GM18505 (cell line): ENCODE data around the gene PRDM16.

Experiments
- ATAC-seq: cut with Tn5 transposase; IDR thresholded peaks from one replicate; pipeline ENCODE4 v1.9.1; 2021; ENCODE audit not compliant: unreplicated experiment
- POLR2A ChIP-seq: IDR thresholded peaks from 4 replicates; pipeline ENCODE4 v1.6.1; 2011; ENCODE audit warnings: borderline replicate concordance; ENCODE audit not compliant: insufficient read depth, insufficient read length; ENCODE audit errors: extremely low read depth

Gene PRDM16

GRCh38 chr1:3478187-3478586 is 409.2 kb downstream of the PRDM16 start:
- no peak for ATAC-seq
- no peak for TF ChIP-seq POLR2A

GRCh38 chr1:3479511-3480368 is 410.7 kb downstream of the PRDM16 start:
- no peak for TF ChIP-seq POLR2A
- no peak for ATAC-seq

GRCh38 chr1:3480369-3480719 is 411.3 kb downstream of the PRDM16 start:
- no peak for TF ChIP-seq POLR2A
- ATAC-seq: no peak

GRCh38 chr1:3481046-3481445 is 412.0 kb downstream of the PRDM16 start:
- no peak for TF ChIP-seq POLR2A
- no peak for ATAC-seq

- no peak for ATAC-seq
- TF ChIP-seq POLR2A: no peak
Observed at GRCh38 chr1:3481836-3482375, 412.9 kb downstream of the PRDM16 start.

- TF ChIP-seq POLR2A: no peak
- no peak for ATAC-seq
Observed at GRCh38 chr1:3482378-3482849, 413.4 kb downstream of the PRDM16 start.

- TF ChIP-seq POLR2A: no peak
- ATAC-seq: no peak
Observed at GRCh38 chr1:3483380-3483779, 414.4 kb downstream of the PRDM16 start.

GRCh38 chr1:3483801-3484444 is 414.9 kb downstream of the PRDM16 start:
- ATAC-seq: no peak
- TF ChIP-seq POLR2A: no peak

GRCh38 chr1:3485016-3485415 is 416.0 kb downstream of the PRDM16 start:
- TF ChIP-seq POLR2A: no peak
- no peak for ATAC-seq
